ENCODE measurements around the gene RPL10.

RPL10 gene

GRCh38 chrX:154449618-154450017 is 51.4 kb downstream of the RPL10 start:
- Histone ChIP-seq H3K9me3 (peaks cover 5% of the 10 kb centered on the region; the same call in 1 of the 2 replicates), H3K27me3 (peaks cover 70% of the 10 kb centered on the region), H3K4me1 (peaks cover 6% of the 10 kb centered on the region), H4K20me1 (peaks cover 27% of the 10 kb centered on the region; the same call in 1 of the 2 replicates), H3K4me3 (no peak overlapping the region), H3K9ac (no peak overlapping the region), H3K4me2 (no peak overlapping the region), H3K27ac (no peak overlapping the region), H3K36me3 (peaks cover 47% of the 10 kb centered on the region)
- TF ChIP-seq Cebpa-rat (IDR thresholded peaks at IDR 0.05) = no peak

- Histone ChIP-seq H4K20me1 (peaks cover 20% of the 10 kb centered on the region; the same call in 1 of the 2 replicates), H3K9ac (no peak overlapping the region), H3K4me1 (no peaks in the 10 kb centered on the region; the same call in 1 of the 2 replicates), H3K4me2 (no peak overlapping the region), H3K27me3 (peaks cover 70% of the 10 kb centered on the region), H3K36me3 (peaks cover 47% of the 10 kb centered on the region), H3K27ac (no peak overlapping the region), H3K9me3 (0 out of 2 replicates have a peak, but pooled peaks cover 3% of the 10 kb centered on the region), H3K4me3 (no peak overlapping the region)
- no peak for TF ChIP-seq Cebpa-rat (IDR thresholded peaks at IDR 0.05)
Measured at GRCh38 chrX:154450312-154450711, 52.1 kb downstream of the RPL10 start.
